Islet precursor cell (in vitro differentiated cells): ENCODE data around the gene PPP6R3.
"Not testable (repeated sequence)": the region's sequence is repeated elsewhere in the genome, so short reads cannot be mapped to it uniquely, and the experiment has no call there.

Experiments used
- DNase-seq: peaks from one replicate; pipeline ENCODE4 v3.0.0-alpha.2; 2018

The PPP6R3 gene

DNA sequence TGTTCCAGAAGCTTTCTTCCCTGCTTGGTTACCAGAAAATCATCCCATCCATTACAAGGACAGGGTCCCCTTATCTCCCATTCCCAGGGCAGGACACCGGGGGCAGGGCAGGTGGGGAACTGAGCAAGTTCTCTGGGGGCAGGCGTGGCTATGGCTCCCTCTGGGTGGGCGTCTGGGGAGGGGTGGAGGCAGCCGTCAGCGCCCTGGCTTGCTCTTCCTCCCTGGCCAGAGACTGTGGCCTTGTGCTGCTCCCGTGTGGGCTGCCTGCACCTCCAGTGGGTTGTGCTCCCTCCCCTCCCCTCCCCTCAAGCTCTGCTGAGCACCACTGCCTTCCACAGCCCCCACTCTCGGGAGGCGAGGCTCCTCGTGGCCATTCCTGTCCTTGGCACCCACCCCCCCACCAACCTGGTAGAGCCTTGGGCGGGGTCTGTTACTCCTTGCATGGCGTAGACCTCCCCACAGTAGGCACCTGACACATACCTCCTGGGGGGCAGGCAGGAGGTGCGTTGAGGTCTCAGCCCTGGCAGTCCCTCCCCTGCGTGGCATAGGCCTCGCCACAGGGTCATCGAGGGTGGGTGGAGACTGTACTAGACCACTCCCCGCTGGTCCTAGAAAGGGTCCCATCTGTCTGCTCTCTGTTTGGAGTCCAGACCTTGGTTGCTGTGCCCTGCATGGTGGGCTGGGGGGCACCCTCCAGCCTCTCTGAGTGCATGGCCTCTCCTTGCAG is 24.2 kb upstream of the PPP6R3 start:
- no peak for DNase-seq

DNA sequence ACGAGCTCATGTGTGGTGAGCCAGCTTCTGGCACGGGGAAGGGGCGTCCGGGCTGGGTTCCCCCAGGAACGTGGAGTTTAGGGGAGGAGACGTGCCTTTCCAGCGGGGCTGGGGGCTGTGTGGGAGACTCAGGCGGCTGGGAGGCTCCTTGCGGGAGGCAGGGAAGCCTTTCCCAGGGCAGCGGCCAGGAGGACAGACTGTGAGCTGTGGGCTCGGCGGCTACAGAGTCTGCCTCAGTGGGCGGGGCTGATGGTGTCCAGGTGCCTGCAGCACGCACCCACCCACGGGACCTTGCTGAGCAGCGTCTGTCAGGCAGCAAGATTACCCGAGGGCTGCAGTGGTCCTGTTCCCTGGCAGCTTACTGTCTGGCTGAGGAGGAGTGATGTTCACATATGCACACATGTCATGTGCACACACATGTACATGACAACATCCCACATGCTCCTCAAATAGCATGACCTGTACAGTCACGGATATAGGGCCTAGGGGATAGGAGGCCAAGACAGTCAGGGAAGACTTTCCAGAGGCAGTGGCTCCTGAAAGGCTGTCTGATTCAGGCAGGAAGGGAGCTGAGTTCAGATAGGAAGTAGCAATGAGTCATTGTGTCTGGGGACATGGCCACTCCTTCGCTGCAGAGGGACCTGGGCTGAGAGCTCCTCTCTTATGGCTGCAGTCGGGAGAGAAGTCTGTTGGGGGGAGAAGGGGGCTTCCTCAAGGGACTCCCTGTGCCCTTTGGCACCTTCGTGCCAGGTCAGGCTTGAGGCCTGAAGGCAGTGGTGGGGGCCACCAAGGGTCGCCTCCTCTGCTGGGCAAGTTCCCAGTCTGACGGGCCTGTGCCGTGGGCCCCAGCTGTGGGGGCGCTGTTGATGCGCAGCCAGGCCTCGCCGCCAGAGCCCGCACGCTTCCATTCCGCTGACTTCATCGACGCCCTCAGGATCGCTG is 23.3 kb upstream of the PPP6R3 start:
- peak; percentile 90 for DNase-seq

DNA sequence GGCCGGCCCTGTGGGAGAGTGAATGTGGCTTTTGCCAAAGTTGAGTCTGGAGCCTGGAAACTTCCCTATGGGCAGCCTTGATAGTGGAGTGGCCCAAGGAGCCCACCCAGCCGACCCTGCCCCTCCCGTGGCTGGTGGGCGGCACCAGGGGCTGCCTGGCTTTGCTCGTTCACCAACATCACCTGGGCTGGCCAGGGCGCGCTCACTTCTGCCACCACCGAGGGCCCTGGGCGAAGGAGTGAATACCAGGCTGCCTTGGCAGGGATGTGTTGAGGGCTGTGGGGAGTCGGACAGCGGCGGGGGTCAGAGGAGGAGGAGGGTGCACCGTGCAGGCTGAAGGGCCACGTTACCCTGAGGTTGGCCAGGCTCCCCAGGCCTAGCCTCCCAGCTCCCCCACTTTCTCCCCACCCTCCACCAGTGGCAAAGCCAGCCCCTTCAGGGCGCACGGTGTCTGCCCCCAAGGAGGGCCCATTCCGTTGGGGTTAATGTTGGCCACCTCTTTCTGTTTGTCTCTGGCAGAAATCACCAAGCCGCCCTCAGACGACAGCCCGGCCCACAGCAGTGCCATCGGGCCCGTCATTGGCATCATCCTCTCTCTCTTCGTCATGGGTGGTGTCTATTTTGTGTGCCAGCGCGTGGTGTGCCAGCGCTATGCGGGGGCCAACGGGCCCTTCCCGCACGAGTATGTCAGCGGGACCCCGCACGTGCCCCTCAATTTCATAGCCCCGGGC is 22.5 kb upstream of the PPP6R3 start:
- DNase-seq = no peak

DNA sequence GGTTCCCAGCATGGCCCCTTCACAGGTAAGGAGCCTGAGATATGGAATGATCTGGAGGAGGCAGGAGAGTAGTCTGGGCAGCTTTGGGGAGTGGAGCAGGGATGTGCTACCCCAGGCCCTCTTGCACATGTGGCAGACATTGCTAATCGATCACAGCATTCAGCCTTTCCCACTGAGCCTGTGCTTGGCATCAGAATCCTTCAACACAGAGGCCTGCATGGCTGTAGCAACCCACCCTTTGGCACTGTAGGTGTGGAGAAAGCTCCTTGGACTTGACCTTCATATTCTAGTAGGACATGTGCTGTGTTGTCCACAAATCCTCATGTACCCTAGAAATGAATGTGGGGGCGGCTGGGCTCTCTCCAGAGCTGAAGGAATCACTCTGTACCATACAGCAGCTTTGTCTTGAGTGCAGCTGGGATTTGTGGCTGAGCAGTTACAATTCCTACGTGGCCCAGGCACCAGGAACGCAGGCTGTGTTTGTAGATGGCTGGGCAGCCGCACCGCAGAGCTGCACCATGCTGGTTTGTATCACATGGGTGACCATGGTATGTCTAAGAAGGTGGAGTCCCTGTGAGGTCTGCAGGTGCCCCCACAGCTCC is 21.8 kb upstream of the PPP6R3 start:
- DNase-seq = no peak

DNA sequence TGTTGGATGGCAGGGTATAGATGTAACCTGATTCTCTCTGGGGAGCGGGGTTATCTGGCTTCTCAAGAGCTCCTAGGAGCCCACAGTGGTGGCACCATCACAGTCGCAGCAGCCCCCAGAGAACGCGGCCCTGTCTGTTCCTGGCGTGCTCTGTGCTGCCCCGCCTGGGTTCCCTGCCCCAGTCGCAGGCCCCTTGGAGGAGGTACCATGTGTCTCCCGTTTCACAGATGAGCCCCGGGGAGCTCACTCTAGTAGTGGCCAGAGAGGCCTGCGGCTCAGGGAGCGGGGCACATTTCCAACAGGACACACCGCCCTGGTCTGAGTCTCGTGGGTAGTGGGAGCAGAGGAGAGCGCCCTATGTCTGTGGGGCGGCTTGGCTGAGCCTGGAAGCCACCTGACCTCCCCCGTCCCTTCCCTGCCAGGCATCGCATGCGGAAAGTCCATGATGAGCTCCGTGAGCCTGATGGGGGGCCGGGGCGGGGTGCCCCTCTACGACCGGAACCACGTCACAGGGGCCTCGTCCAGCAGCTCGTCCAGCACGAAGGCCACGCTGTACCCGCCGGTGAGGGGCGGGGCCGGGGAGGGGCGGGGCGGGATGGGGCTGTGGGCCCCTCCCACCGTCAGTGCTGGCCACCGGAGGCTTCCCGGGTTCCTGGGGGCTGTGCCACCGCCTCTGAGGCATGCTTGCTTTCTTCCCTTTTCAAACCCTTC is 21.0 kb upstream of the PPP6R3 start:
- no peak for DNase-seq

DNA sequence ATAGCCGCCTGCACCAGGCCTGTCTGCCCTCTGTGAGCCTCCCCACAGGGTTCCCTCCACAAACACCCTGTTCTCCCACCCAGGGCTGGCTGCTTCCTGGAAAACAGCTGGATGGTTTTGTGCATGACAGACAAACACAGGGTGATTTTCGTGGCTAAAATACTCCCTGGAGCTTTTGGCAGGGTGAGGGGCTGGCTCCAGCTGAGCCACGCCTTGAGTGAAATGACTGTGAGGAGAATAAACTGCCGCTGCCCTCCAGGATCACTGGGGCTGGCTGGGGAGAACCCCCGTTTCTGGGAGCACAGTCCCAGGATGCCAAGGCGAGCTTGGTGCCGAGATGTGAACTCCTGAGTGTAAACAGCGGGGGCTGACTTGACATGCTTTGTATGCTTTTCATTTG is 20.3 kb upstream of the PPP6R3 start:
- DNase-seq = no peak

DNA sequence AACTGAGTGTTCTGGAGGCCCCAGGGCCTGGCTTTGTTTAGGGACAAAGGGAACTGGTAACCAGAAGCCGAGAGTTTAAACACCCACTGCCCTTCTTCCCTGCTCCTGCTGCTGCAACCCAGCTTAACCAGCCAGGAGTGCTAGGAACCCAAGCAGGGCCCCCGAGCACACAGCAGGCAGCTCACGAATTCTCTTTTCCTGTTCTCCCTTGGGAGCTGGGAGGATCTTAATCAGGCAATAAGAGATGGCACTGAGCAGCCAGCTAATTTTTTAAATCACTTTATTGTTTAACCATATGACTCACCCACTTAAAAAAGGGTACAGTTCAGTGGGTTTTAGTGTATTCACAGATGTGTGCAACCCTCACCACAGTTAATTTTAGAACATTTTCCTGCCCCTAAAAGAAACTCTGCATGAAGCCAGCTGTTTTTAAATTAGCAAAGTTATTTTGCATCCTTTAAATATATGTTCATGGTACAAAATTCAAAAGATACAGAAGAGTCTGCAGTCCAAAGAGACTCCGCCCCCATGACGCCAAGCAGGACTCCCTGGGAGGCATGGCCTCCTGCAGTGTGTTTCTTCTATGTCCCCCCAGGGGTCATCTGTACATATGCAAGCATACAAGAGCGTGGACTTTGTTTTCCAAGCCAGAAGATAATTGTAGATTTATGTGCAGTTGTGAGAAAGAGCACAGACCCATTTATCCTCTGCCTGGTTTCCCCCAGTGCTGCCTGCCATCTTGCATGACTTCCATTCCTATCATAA is 18.9 kb upstream of the PPP6R3 start:
- DNase-seq = no peak

DNA sequence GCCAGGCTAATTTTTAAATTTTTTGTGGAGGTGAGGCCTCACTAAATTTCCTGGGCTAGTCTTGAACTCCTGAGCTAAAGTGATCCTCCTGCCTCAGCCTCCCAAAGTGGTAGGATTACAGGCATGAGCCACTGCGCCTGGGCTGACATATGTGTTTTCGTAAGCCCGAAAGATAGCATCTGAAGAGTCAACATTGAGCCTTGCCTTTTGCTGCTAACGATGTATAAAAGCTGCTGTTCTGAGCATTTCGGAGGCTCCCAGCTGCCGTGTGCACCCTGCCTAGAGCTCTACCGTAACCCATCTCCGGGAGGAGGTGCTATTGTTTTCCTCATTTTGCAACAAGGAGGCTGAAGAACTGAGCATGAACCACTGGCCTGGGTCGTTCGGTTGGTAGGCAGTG is 18.1 kb upstream of the PPP6R3 start:
- no peak for DNase-seq

DNA sequence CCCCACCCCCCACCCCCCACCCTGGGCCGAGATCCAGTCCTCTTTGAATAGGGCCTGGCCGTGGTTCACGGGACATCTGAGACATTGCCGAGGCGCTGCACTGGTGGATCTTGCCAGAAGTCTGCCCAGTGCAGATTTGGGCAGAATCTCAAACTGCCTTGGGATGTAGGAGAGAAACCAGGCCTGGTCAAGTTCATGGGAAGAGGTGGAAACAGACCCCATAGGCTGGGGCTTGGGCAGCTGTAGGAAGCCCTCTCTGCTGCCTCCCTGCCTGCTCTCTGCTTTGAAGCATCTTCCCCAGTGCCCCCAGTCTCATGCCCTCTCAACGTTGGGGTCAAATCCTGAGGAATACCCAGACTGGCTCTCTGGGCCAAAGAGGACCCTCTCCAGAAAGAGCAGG is 16.0 kb upstream of the PPP6R3 start:
- DNase-seq = no peak

DNA sequence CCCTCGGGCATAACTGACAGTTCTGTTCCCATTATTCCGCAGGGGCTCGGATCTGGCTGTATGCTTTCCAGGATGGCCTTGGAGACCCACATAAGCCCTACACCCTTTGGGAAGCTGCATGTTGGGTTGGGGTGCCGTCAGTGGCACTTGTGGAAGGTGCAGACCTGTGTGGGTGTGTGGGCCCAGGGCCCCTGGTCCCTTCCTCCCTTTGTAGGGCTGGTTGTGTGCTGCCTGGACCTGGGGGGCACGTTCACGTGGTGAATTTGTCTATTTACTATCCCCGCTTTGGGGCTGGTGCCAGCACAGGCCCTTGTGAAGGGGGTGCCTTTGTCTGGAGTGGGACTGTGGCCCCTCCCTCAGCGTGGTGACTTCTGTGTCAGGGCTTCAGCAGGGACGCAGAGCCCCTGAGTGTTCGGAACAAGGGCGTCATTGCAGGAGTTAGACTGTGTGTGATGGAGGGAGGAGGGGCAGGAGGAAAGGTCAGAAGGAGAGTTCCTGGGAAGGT is 15.0 kb upstream of the PPP6R3 start:
- DNase-seq = no peak

DNA sequence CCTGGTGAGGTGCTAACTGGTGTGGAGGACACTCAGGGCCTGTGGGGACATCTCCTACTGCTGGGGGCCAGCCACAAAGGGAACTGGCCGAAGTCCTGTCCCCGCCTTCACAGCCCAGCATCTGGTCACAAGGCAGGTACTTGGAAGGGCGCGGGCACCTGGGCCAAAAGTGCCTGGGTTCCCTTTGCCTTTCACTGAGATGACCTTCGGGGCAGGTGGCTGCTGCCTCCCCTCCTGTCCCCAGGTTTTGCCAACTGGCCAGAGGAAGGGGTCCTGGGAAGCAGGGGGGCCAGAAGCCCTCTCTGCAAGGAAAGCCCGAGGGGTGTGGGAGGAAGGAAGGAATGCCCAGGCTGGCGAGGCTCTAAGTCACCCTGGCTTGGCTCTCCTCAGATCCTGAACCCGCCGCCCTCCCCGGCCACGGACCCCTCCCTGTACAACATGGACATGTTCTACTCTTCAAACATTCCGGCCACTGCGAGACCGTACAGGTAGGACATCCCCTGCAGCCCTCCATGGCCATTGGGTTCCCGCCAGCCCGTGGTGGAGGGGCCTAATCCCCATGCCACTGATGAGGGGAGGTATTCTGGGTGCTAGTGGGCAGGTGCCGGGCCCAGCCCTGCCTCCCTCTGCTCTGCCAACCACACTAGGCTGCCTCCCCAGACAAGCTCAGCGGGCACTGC is 14.4 kb upstream of the PPP6R3 start:
- no peak for DNase-seq

DNA sequence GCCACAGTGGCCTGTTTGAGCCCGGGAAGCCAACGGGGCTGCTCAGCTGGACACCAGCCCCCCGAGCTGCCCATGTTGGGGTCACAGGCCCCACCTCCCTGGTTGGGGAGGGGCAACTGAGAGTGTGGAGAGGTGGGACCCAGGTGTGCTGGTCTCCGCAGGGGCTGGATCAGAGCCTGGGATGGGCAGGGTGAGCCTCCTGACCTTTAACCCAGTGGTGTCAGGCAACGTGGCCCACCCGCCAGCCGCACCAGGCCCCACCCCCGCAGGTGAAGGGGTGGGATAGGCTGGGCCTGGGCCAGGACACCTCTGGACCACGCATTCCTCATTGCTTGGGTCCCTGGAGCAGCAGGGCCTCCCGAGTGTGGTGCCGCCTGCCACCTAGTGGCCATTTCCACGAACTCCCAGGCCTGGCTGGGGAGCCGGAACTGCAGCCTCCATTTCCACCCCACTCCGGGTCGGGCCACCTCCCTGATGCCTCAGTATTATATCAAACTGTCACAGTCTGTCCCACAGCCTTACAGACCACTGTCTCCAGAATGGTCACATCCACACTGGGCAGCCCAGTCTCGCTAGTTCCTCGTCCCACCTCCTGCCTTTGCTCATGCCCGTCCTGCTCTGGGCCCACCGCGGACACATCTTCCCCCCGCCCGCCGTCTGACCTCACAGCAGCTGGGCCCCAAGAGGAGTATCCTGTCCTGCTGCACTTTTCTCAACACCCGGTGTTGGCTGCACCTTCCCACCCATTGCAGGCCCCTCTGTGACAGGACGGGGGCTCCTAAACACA is 13.3 kb upstream of the PPP6R3 start:
- peak; percentile 90 for DNase-seq

DNA sequence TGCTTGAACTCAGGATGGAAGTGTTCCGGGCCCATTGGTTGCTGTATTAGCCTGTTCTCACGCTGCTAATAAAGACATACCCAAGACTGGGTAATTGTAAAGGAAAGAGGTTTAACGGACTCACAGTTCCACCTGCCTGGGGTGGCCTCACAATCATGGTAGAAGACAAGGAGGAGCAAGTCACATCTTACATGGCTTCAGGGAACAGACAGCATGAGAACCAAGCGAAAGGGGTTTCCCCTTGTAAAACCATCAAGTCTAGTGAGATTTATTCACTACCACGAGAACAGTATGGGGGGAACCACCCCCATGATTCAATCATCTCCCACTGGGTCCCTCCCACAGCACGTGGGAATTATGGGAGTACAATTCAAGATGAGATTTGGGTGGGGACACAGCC is 12.6 kb upstream of the PPP6R3 start:
- DNase-seq = not testable (repeated sequence)

DNA sequence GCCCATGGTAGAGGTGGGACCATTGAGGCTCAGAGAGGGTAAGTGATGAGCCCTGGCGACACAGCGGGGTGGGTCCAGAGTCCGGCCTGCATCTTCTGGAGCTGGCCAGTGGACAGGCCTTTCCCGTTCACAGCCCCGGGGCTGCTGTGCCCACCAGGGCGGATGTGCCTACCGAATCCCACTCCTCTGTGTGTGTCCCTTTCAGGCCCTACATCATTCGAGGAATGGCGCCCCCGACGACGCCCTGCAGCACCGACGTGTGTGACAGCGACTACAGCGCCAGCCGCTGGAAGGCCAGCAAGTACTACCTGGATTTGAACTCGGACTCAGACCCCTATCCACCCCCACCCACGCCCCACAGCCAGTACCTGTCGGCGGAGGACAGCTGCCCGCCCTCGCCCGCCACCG is 11.9 kb upstream of the PPP6R3 start:
- no peak for DNase-seq

DNA sequence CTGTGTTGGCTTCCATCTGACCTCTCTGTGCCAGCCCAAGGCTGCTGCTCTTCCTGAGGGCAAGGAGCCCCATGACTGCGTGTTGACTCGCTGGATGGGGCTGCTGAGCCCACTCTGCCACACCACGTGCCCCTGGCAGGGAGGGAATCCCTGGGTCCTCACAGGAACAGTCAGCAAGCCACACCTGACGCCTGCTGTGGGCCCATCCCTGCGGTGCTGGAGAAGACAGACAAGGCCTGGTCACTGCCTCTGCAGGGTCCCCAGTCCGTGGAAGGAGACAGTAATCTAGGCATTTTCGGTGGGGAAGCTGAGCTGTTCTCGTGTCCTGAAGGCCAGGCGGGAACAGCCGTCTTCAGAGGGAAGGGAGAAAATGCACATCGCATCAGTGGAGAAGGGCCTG is 10.6 kb upstream of the PPP6R3 start:
- DNase-seq = no peak

DNA sequence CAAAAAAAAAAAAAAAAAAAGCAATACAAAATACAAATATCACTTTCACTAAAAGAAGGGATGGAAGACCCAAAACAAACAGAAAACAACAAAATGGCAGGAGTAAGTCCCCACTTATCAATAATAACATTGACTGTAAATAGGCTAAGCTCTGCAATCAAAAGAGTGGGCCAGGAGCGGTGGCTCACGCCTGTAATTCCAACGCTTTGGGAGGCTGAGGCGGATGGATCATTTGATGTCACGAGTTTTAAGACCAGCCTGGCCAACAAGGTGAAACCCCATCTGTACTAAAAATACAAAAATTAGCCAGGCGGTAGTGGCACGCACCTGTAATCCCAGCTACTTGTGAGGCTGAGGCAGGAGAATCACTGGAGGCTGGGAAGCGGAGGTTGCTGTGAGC is 9.8 kb upstream of the PPP6R3 start:
- DNase-seq = no peak

DNA sequence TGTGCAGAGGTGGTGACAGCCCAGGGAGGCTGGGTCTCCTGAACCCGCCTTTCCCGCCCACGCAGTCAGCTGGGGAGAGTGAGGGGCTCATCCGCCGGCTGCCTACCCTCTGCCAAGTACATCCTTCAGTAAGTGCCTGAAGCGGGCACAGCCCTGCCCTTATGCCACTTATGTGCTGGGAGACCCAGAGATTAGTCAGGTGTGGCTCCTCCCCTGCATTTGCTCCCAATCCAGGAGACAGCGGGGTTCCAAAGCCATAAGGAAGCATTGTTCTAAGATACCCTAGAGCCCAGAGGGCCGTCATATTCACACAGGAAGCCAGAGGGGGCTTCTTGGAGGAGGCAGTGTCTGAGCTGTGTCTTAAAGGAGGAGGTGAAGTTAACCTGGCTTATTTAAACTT is 5.8 kb upstream of the PPP6R3 start:
- no peak for DNase-seq

DNA sequence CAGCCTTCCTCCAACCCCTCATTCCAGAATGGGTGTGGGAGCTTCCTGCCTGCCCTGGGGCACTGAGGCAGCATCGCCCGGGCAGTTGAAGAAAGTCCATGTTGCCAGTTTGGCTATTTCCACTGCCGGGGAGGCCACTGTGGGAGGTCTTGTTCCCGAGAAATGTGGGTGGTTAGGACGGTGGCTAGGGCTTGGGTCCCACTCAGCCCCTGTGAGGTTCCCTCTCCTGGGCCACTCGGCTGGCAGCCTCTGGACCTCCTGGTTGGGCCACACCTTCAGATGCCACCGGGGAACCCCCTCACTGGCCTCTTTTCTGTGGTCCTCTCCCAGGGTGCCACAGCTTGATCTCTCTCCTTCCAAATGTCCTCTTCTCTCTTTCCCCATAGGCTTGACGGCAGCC is 5.1 kb upstream of the PPP6R3 start:
- no peak for DNase-seq

DNA sequence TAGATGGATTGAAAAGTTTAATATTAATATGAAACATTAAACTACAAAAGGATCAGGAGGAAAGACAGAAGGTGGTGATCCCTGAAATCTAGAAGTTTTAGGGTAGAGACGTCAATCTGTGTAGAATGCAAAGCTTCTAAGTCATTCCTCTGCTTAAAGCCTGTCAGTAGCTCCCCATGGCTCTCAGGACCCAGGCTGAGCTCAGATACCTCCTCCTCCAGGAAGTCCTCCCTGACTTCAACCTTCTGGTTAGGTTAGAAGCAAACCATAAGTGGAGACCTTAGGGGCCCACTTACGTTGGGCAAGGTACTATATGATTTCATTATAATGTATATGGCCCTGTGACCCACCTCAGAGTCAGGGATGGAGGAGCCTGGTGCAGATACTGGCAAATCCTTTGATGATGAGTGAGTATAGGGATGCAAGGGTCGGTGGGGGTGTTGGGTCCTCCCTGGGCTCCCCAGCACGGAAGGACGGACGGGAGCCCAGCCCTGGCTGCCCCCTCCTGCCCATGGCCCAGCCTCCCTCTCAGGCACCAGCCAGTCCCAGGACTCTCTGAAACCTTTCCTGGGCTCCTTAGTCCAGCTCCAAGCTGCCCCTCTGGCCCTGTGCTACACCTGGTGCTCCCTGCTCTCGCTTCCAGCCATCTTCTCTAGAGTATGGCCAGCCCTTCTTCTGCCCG is 3.2 kb upstream of the PPP6R3 start:
- no peak for DNase-seq

DNA sequence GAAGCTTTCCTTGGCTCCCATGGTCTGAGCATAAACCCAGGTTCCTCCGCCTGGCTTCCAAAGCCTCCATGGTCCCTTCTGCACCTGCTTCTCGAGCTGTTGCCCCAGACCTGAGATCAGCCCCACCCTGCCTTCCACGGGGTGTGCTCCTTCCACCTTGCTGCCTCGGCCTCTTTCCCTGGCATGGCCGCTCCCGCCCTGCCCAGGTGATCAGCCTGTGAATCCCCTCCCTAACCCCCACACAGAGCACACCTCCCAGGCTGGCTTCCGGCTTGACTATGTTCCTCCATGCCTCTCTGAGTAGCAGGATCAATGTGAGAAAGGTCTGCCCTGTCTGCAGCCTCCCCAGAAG is 2.7 kb upstream of the PPP6R3 start:
- DNase-seq = no peak
